ENCODE measurements around the gene ACTR3.

ACTR3 gene

GRCh38 chr2:114001152-114001551, 111.3 kb downstream of the ACTR3 start:
- no peak for DNase-seq (ENCODE audit: low read depth in 2 of 2)

GRCh38 chr2:114001937-114002336, 112.0 kb downstream of the ACTR3 start:
- DNase-seq (ENCODE audit: low read depth in 2 of 2): no peak

GRCh38 chr2:114005110-114005783, 115.4 kb downstream of the ACTR3 start:
- no peak for DNase-seq (ENCODE audit: low read depth in 2 of 2)

GRCh38 chr2:114006460-114006859, 116.6 kb downstream of the ACTR3 start:
- no peak for DNase-seq (ENCODE audit: low read depth in 2 of 2)

GRCh38 chr2:114007436-114007835, 117.5 kb downstream of the ACTR3 start:
- no peak for DNase-seq (ENCODE audit: low read depth in 2 of 2)

- no peak for DNase-seq (ENCODE audit: low read depth in 2 of 2)
Measured at GRCh38 chr2:114008720-114009119, 118.8 kb downstream of the ACTR3 start.

- DNase-seq (ENCODE audit: low read depth in 2 of 2): no peak
Measured at GRCh38 chr2:114009205-114009944, 119.5 kb downstream of the ACTR3 start.

GRCh38 chr2:114010001-114010400, 120.1 kb downstream of the ACTR3 start:
- no peak for DNase-seq (ENCODE audit: low read depth in 2 of 2)

GRCh38 chr2:114011713-114012112, 121.8 kb downstream of the ACTR3 start:
- DNase-seq (ENCODE audit: low read depth in 2 of 2): no peak

All from stimulated activated CD4-positive, alpha-beta T cell treated with anti-CD3 and anti-CD28 coated beads, Interleukin-12 subunit alpha, Interleukin-12 subunit beta, amount 100 ng/mL, for 24 hours (primary cell).